GM19238 (cell line): ENCODE measurements around the gene PAF1.
"Not testable (repeated sequence)": the region's sequence is repeated elsewhere in the genome, so short reads cannot be mapped to it uniquely, and the experiment has no call there.

ENCODE experiments used
- DNase-seq: peaks from one replicate; pipeline ENCODE4 v3.0.0; 2011; ENCODE audit warnings: low spot score; ENCODE audit not compliant: insufficient read length

Gene PAF1

GRCh38 chr19:39355253-39355652 is 35.7 kb downstream of the PAF1 start:
- DNase-seq: no peak

DNA sequence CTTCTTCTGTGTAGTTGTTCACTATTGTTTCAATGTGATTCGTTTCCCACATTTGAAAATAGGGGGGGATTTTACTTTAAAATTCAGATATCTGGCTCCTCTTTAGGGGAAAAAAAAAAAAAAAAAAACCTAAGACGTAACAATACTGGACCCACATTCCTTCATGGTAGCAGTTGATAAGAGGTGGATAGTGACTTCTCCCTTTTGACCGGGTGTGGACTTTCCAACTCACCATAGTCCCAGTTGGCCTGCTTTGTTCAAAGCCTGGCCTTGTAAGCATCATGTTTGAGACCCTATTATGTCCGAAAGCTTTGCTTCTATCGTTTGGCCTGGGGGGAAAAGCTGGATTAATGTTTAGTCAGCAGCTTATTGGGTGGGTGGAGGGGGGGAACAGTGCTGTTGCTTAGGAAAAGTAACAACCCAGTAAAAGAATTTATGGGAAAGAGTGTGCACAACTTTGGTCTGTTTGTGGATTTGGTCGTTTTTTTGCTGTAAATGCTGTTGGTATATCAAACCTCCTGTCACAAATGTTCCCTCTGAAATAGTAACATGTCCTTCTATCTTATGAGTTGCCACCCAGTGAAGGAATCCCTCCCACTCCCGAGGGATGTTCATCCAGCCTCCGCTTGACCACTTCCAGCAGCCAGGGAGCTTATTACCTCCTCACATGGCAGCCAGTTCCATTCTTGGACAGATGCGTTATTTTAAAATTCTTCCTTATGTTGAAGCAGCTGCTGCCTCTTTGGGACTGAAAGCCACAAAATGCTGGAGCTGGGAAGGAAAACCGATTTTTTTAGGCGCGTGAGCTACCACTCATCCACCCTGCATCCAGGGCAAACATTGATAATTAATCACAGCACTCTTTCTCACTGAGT is 38.3 kb downstream of the PAF1 start:
- no peak for DNase-seq

GRCh38 chr19:39351537-39352064 is 39.3 kb downstream of the PAF1 start:
- DNase-seq: peak; percentile 81

DNA sequence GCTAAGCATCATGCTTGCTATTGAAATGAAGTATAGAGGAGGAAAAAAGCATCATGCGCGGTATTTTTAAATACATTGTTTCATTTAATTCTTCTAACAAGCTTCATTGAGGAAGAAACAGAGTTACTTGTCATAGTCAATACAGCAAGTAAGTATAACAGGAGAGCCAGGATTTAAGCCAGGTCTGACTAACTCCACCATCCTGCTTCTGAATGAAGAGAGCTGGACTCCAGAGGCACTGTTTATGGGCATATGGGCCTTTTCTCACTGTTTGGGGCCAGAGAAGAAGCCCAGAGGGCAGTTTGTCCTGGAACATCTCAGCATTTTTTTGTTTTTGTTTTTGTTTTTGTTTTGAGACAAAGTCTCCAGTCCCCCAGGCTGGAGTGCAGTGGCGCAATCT is 40.8 kb downstream of the PAF1 start:
- no peak for DNase-seq

DNA sequence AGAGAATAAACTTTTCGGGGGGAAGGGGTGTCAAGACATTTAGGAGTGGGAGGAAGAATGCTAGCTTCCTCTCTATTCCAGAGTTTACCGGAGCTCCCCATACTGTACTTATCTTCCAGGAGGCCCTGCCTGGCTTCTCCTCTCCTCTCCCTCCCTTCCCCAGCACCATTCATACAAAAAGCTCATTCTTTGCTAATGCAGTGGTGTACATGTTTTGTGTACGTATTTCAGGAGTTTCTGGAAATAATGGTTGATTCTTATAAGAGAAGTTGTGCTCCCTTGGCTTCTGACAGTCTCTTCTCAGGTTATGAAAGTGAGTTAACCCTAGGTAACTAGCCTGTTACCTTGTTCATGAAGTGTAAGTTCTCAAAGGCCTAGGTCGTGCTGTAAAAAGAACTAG is 41.6 kb downstream of the PAF1 start:
- no peak for DNase-seq

GRCh38 chr19:39347332-39348164 is 43.4 kb downstream of the PAF1 start:
- no peak for DNase-seq

DNA sequence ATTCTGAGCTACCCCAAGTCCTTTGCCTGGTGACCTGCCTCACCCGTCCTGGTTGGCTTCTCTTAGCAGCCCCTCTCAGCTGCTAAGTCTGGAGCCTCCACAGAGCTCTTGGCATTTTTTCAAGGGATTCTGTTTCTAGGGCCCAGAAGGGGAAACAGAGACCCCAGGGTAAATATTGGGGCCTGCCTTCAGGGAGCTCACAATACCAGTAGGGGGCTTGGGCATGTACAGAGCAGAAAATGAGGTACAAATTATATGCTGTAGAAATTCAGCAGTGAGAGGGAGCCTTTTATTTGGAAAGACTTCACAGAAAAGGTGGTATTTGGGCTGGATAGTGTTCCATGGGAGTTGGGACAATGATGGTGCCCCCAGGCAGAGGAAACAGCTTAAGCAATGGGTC is 45.0 kb downstream of the PAF1 start:
- no peak for DNase-seq

DNA sequence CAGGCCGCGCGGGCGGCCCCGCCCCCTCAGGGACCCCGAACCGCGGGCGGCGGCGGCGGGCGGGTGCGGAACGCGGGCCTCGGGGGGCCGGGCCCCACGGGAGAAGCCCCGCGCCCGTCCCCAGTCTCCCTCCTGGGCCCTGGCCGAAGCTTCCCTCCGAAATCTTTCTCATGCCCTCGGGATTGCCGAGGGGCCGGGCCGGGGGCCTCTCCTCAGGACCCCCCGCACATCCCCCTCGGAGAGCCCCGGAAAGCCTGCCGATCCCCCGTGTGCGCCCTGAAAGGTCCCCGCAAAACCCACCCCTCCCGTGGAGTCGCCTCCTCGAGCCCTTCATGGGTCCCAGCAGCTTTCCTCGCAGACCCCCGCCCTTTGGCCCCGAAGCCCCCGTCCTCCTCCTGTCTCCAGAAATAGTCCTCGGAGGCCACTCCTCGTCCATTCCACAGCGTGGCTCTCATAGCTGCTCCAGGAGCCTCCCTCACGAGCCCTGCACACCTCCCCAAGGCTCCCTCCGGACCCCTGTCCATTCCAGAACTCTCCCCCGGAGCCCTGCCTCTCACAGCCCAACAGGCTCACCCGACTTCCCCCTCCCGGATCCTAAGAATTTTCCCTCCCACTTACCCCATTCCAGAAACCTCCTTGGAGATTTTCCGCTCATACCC is 48.1 kb downstream of the PAF1 start:
- DNase-seq: no peak

DNA sequence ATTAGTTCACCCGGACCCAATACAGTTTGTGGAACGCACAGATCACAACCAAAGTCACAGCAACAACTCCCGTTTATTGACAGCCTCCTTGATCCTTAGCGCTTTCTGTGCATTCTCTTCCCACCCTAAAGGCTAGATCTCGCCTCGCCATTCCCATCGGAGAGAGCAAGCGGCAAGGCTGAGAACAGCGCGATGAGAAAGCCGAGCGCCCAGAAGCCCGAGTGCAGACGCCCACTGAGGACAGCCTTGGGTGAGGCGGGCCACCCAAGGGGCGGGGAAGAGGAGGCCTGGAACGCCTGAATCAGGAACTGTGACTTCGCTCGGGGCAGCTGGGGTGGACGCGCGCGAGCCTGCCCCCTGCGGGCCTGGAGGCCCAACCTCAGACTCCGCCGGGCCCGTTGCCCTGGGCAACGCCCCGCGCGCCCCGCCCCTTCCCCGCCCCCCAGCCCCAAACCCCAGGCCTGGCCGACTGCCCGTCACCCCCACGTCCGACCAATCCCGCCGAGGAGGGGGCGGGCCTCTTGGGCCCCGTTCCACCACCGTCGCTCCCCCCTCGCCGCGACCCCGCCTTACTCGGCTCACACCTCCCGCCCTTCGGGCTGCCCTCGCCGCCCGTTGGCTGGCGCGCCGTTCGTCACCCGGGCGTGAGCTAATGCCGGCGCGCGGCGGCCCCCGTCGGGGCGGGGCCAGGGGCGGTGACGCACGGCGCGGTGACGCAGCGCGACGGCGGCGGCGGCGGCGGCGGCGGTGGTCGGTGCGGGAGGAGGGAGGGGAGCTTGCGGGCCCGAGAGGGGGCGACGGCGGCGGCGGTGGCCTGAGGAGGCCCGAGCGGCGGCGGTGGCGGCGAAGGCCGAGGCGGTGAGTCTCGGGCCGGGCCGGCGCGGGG is 48.9 kb downstream of the PAF1 start, which contains the start of gene SAMD4B:
SAMD4B (plus strand) TSS at position 703 of the 886 bp plus-strand sequence. CDS start 14,473 bp downstream, outside the sequence.
- peak; percentile 95 for DNase-seq

GRCh38 chr19:39341129-39341718 is 49.7 kb downstream of the PAF1 start:
- DNase-seq: no peak

DNA sequence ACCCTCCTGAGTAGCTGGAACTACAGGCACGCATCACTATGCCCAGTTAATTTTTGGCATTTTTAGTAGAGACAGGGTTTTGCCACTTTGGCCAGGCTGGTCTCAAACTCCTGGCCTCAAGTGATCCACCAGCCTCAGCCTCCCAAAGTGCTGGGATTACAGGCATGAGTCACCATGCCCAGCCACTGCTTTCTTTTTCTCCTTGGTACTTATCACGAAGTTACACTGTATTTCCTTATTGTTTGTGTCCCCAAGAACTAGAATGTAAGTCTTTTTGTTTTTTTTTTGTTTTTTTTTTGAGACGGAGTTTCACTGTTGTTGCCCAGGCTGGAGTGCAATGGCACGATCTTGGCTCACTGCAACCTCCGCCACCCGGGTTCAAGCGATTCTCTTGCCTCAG is 50.8 kb downstream of the PAF1 start:
- not testable (repeated sequence) for DNase-seq

DNA sequence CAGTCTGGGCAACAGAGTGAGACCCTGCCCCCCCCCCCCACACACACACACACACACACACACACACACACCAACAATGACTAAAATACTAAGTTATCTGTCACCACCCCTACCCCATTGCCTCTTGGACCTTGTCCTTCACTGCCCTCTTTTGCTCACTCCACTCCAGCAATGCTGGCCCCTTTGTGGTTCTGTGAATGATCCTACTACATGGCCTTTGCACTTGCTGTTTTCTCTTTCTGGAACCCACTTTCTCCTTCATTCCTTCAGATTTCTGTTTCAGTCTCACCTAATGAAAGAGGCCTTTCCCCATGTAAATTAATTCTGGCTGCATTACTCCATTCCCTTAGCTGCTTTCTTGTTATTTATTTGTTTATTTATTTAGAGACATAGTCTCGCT is 51.2 kb downstream of the PAF1 start:
- DNase-seq: no peak

DNA sequence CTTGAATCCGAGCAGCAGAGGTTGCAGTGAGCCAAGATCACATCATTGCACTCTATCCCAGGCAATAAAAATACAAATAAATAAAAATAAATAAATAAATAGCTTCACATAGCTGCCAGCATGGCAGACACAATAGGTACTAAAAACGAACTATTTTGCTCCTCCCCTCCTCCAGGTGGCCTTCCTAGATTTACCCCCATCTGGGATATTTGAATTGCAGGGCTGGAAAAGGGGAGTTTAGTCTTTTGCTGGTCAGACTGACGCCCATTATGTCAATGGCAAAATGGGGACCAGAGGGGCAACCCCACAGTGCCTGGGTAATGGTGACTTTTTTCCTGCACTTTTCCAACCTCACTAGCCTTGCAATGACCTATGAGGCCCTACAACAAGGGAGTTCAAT is 54.4 kb downstream of the PAF1 start:
- no peak for DNase-seq
